MM.1S (cell line): ENCODE results near the gene NR1D2.

ENCODE experiments used
- DNase-seq: peaks from one replicate; pipeline ENCODE4 v3.0.0-alpha.2; 2015
- H2AFZ ChIP-seq: fragments of 300-600 bp; sonication (generic); 2 replicates; pipeline ENCODE4 v1.6.0; 2016; ENCODE audit warnings: antibody characterized with exemption, low read length
- H3F3A ChIP-seq: fragments of 300-600 bp; sonication (generic); 2 replicates; pipeline ENCODE4 v1.6.1; 2016; ENCODE audit warnings: mild to moderate bottlenecking, antibody characterized with exemption, low read length, moderate library complexity, mixed read lengths; ENCODE audit not compliant: insufficient read depth
- H3K27ac ChIP-seq: fragments of 300-600 bp; sonication (generic); 2 replicates; pipeline ENCODE4 v1.5.1; 2016; ENCODE audit warnings: mild to moderate bottlenecking, low read length
- H3K27me3 ChIP-seq: fragments of 300-600 bp; sonication (generic); replicated peaks from 2 replicates; pipeline ENCODE4 v1.6.0; 2016; ENCODE audit warnings: low read length; ENCODE audit not compliant: insufficient read depth
- H3K36me3 ChIP-seq: fragments of 300-600 bp; sonication (generic); replicated peaks from 2 replicates; pipeline ENCODE4 v1.6.1; 2016; ENCODE audit warnings: mild to moderate bottlenecking, low read length, mixed read lengths; ENCODE audit not compliant: insufficient read depth
- H3K4me1 ChIP-seq: fragments of 300-600 bp; sonication (generic); 2 replicates; pipeline ENCODE4 v1.6.1; 2016; ENCODE audit warnings: low read length, mixed read lengths
- H3K4me2 ChIP-seq: fragments of 300-600 bp; sonication (generic); 2 replicates; pipeline ENCODE4 v1.6.0; 2016; ENCODE audit warnings: low read depth, low read length
- H3K4me3 ChIP-seq: fragments of 300-600 bp; sonication (generic); 2 replicates; pipeline ENCODE4 v1.5.1; 2016; ENCODE audit warnings: low read length, mixed read lengths
- H3K79me2 ChIP-seq: fragments of 300-600 bp; sonication (generic); 2 replicates; pipeline ENCODE4 v1.6.1; 2016; ENCODE audit warnings: mixed run types, low read length, mixed read lengths
- H3K9ac ChIP-seq: fragments of 300-600 bp; sonication (generic); 2 replicates; pipeline ENCODE4 v1.6.1; 2016; ENCODE audit warnings: low read length, mixed read lengths
- H3K9me2 ChIP-seq: fragments of 300-600 bp; sonication (generic); replicated peaks from 2 replicates; pipeline ENCODE4 v1.6.1; 2016; ENCODE audit warnings: mild to moderate bottlenecking, low read length, mixed read lengths; ENCODE audit not compliant: insufficient read depth
- H3K9me3 ChIP-seq: fragments of 300-600 bp; sonication (generic); replicated peaks from 2 replicates; pipeline ENCODE4 v1.6.1; 2016; ENCODE audit warnings: mild to moderate bottlenecking, low read length, mixed read lengths; ENCODE audit not compliant: insufficient read depth
- H4K20me1 ChIP-seq: fragments of 300-600 bp; sonication (generic); 2 replicates; pipeline ENCODE4 v1.6.1; 2016; ENCODE audit warnings: mild to moderate bottlenecking, low read length, moderate library complexity, mixed read lengths; ENCODE audit not compliant: insufficient read depth
- CTCF ChIP-seq: fragments of 300-600 bp; sonication (generic); IDR thresholded peaks from 2 replicates; pipeline ENCODE4 v1.5.1; 2016; ENCODE audit warnings: antibody characterized with exemption, low read length, mixed read lengths
- EZH2 ChIP-seq: fragments of 300-600 bp; sonication (generic); optimal IDR thresholded peaks from 2 replicates; pipeline ENCODE3; 2017; ENCODE audit warnings: low read depth, mild to moderate bottlenecking, antibody characterized with exemption, low read length, mixed read lengths
- EZH2phosphoT487 ChIP-seq: fragments of 300-600 bp; sonication (generic); IDR thresholded peaks from 2 replicates; pipeline ENCODE4 v1.6.1; 2018; ENCODE audit warnings: antibody characterized with exemption, low read length

The NR1D2 gene

DNA sequence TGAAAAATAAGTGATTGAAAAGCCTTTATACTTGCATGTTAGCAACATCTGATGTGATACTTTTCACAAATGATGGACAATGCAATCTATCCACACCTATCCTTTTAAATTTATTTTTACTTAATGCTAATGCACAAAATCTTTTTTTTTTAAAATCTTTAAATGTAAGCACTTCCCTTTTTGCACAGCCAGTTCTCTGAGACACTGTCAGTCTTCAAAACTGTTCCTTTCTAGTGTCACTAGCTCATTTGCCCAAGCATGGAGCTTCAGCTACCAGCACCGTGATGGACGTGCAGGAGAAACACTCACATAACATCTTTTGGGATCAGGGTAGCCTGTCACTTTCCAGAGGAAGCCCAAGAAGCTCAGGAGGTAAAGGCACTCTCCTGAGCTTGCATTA, 50.1 kb downstream of the NR1D2 start:
- Histone ChIP-seq H3K9me2 (no peaks in the 10 kb centered on the region), H3K4me2 (no peak overlapping the region), H2AFZ (no peak overlapping the region), H3K4me1 (no peaks in the 10 kb centered on the region), H3K27me3 (no peaks in the 10 kb centered on the region), H3K36me3 (no peaks in the 10 kb centered on the region), H3K4me3 (no peak overlapping the region), H3F3A (no peaks in the 10 kb centered on the region), H3K9me3 (no peaks in the 10 kb centered on the region), H3K9ac (no peak overlapping the region), H3K27ac (no peak overlapping the region), H3K79me2 (no peaks in the 10 kb centered on the region), H4K20me1 (no peaks in the 10 kb centered on the region)
- DNase-seq = no peak
- TF ChIP-seq EZH2 = no peak

- Histone ChIP-seq H3F3A (no peaks in the 10 kb centered on the region), H3K27me3 (no peaks in the 10 kb centered on the region), H3K36me3 (no peaks in the 10 kb centered on the region), H3K4me2 (no peak overlapping the region), H3K4me3 (no peak overlapping the region), H4K20me1 (no peaks in the 10 kb centered on the region), H3K79me2 (no peaks in the 10 kb centered on the region), H3K4me1 (no peaks in the 10 kb centered on the region), H3K9ac (no peak overlapping the region), H2AFZ (no peak overlapping the region), H3K9me3 (no peaks in the 10 kb centered on the region), H3K27ac (no peak overlapping the region), H3K9me2 (no peaks in the 10 kb centered on the region)
- no peak for DNase-seq
- no peak for TF ChIP-seq CTCF
- TF ChIP-seq EZH2 = no peak
- TF ChIP-seq EZH2phosphoT487 = no peak
Observed at GRCh38 chr3:23996095-23996524, 51.0 kb downstream of the NR1D2 start.

DNA sequence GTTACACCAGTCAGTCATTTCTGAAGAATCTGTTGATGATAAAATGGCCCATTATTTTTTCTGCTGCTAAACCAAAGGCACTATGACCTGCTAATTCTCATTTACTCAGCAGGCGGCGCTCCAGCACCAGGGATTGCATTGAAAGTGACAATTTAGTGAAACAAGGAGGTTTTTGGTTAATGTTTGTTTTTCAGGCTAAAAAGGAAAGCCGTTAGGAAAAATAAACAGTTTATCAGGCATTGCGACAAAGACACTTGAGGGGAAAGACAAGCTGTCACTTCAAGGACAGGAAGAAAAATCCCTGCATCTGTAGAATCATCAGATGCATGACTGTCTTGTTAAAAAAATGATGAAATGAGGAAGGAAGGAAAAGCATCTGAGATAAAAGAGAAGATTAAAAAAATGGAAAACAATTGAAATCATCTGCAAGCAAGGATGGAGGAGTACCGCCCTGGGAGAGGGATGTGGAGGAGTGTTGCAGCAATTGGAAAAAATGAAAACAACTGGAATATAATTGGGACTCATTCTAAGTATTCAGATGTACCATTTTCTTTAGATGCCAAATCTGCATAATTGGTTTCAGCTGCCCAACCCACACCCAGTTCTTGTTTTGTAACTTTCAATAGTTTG, 54.0 kb downstream of the NR1D2 start:
- no peak overlapping the region for H3K27ac ChIP-seq
- no peaks in the 10 kb centered on the region for H3K36me3 ChIP-seq
- H3K4me2 ChIP-seq = no peak overlapping the region
- H3K79me2 ChIP-seq = no peaks in the 10 kb centered on the region
- H3K9me2 ChIP-seq = no peaks in the 10 kb centered on the region
- TF ChIP-seq CTCF (peak; percentile 96), EZH2 (no peak)
- H3K9ac ChIP-seq = no peak overlapping the region
- no peak overlapping the region for H2AFZ ChIP-seq
- H3K27me3 ChIP-seq = no peaks in the 10 kb centered on the region
- peak; percentile 62 for DNase-seq
- no peaks in the 10 kb centered on the region for H4K20me1 ChIP-seq
- H3K4me3 ChIP-seq = no peak overlapping the region
- H3K4me1 ChIP-seq = no peaks in the 10 kb centered on the region; the same call in 1 of the 2 replicates
- H3K9me3 ChIP-seq = no peaks in the 10 kb centered on the region
- no peaks in the 10 kb centered on the region for H3F3A ChIP-seq

- H3K9ac ChIP-seq = no peak overlapping the region
- no peak overlapping the region for H3K4me2 ChIP-seq
- no peak for DNase-seq
- no peak overlapping the region for H3K4me3 ChIP-seq
- H2AFZ ChIP-seq = no peak overlapping the region
- H3K9me2 ChIP-seq = no peaks in the 10 kb centered on the region
- H3K4me1 ChIP-seq = no peaks in the 10 kb centered on the region; the same call in 1 of the 2 replicates
- H3F3A ChIP-seq = no peaks in the 10 kb centered on the region
- H3K27me3 ChIP-seq = no peaks in the 10 kb centered on the region
- H3K27ac ChIP-seq = no peak overlapping the region
- H4K20me1 ChIP-seq = no peaks in the 10 kb centered on the region
- no peaks in the 10 kb centered on the region for H3K9me3 ChIP-seq
- TF ChIP-seq EZH2 (no peak), EZH2phosphoT487 (no peak), CTCF (no peak)
- H3K79me2 ChIP-seq = no peaks in the 10 kb centered on the region
- H3K36me3 ChIP-seq = no peaks in the 10 kb centered on the region
Observed at GRCh38 chr3:24002129-24002528, 57.0 kb downstream of the NR1D2 start.
